Mucosa of rectum (tissue), 2 donors: ENCODE measurements around the gene FAM20C.

ENCODE experiments used
- H3K27ac ChIP-seq, 2 donors: one replicate each; pipeline ENCODE4 v1.7.0; 2013; ENCODE audit warnings: inconsistent platforms in 2 of 2, low read depth in 2 of 2, low read length in 2 of 2
- H3K27me3 ChIP-seq, 2 donors: one replicate each; pipeline ENCODE4 v1.7.0; 2013; ENCODE audit warnings: low read length in 2 of 2; ENCODE audit not compliant: control insufficient read depth in 2 of 2, insufficient read depth in 2 of 2
- H3K36me3 ChIP-seq, 2 donors: one replicate each; pipeline ENCODE4 v1.7.0; 2013; ENCODE audit warnings: low read length in 2 of 2; ENCODE audit not compliant: control insufficient read depth in 2 of 2, insufficient read depth in 2 of 2
- H3K4me1 ChIP-seq, 2 donors: one replicate each; pipeline ENCODE4 v1.7.0; 2013; ENCODE audit warnings: low read length in 2 of 2, mild to moderate bottlenecking in 1 of 2; ENCODE audit not compliant: control insufficient read depth in 2 of 2, insufficient read depth in 2 of 2
- H3K4me3 ChIP-seq, 2 donors: one replicate each; pipeline ENCODE4 v1.7.0; 2013; ENCODE audit warnings: low read length in 2 of 2
- H3K9ac ChIP-seq, 2 donors: one replicate each; pipeline ENCODE4 v1.7.0; 2013; ENCODE audit warnings: low read length in 2 of 2, low read depth in 1 of 2, mild to moderate bottlenecking in 1 of 2
- H3K9me3 ChIP-seq, 2 donors: one replicate each; pipeline ENCODE4 v1.7.0; 2013; ENCODE audit warnings: low read length in 2 of 2; ENCODE audit not compliant: control insufficient read depth in 2 of 2
- donor health status: healthy.
- donor health status: Normal muscosa, but diverticular disease.

FAM20C gene

GRCh38 chr7:303425-303824 lies 111.1 kb downstream of the FAM20C start:
- H3K36me3 ChIP-seq, result no peaks in the 10 kb centered on the region
- no peaks in the 10 kb centered on the region for H3K27me3 ChIP-seq
- no peak overlapping the region for H3K27ac ChIP-seq
- H3K9me3 ChIP-seq, result no peaks in the 10 kb centered on the region
- no peak overlapping the region for H3K4me3 ChIP-seq
- H3K9ac ChIP-seq, result no peak overlapping the region
- no peaks in the 10 kb centered on the region for H3K4me1 ChIP-seq

- H3K9ac ChIP-seq, result no peak overlapping the region
- H3K27me3 ChIP-seq, result no peaks in the 10 kb centered on the region
- H3K4me1 ChIP-seq, result no peaks in the 10 kb centered on the region
- H3K36me3 ChIP-seq, result no peaks in the 10 kb centered on the region
- no peak overlapping the region for H3K27ac ChIP-seq
- H3K4me3 ChIP-seq, result no peak overlapping the region
- H3K9me3 ChIP-seq, result no peaks in the 10 kb centered on the region
Measured at GRCh38 chr7:303884-304573, 111.7 kb downstream of the FAM20C start.

- Histone ChIP-seq H3K27ac (no peak overlapping the region), H3K27me3 (no peaks in the 10 kb centered on the region)
Measured at GRCh38 chr7:304574-305409, 112.4 kb downstream of the FAM20C start.

GRCh38 chr7:305410-306151 lies 113.2 kb downstream of the FAM20C start:
- Histone ChIP-seq H3K4me1 (no peaks in the 10 kb centered on the region), H3K27ac (no peak overlapping the region), H3K9me3 (no peaks in the 10 kb centered on the region), H3K4me3 (no peak overlapping the region), H3K9ac (no peak overlapping the region), H3K27me3 (no peaks in the 10 kb centered on the region), H3K36me3 (no peaks in the 10 kb centered on the region)

More at GRCh38 chr7:304574-305409, 112.4 kb downstream of the FAM20C start:
- Histone ChIP-seq H3K9ac (no peak overlapping the region), H3K36me3 (no peaks in the 10 kb centered on the region), H3K4me3 (no peak overlapping the region), H3K4me1 (no peaks in the 10 kb centered on the region), H3K9me3 (no peaks in the 10 kb centered on the region)

- Histone ChIP-seq H3K27ac (no peak overlapping the region), H3K9ac (no peak overlapping the region)
Measured at GRCh38 chr7:307970-308369, 115.6 kb downstream of the FAM20C start.

GRCh38 chr7:309586-310228 lies 117.3 kb downstream of the FAM20C start:
- Histone ChIP-seq H3K36me3 (no peaks in the 10 kb centered on the region), H3K4me3 (no peak overlapping the region), H3K27me3 (no peaks in the 10 kb centered on the region), H3K9ac (no peak overlapping the region), H3K4me1 (no peaks in the 10 kb centered on the region), H3K9me3 (no peaks in the 10 kb centered on the region), H3K27ac (no peak overlapping the region)

More at GRCh38 chr7:307970-308369, 115.6 kb downstream of the FAM20C start:
- Histone ChIP-seq H3K27me3 (no peaks in the 10 kb centered on the region), H3K9me3 (no peaks in the 10 kb centered on the region), H3K36me3 (no peaks in the 10 kb centered on the region), H3K4me3 (no peak overlapping the region), H3K4me1 (no peaks in the 10 kb centered on the region)
